ENCODE data around the gene CMTM8. TPM values are rescaled to one million over a fixed set of nuclear protein-coding genes. Genes with fewer than 3 reads are reported as not detected.
A peak's percentile ranks its signal among the peaks of the same experiment; 100 is the strongest.

CMTM8 gene
- total and polyA plus RNA-seq, 9 donors: 0.53 to 3.9 (median 2.4) TPM

DNA sequence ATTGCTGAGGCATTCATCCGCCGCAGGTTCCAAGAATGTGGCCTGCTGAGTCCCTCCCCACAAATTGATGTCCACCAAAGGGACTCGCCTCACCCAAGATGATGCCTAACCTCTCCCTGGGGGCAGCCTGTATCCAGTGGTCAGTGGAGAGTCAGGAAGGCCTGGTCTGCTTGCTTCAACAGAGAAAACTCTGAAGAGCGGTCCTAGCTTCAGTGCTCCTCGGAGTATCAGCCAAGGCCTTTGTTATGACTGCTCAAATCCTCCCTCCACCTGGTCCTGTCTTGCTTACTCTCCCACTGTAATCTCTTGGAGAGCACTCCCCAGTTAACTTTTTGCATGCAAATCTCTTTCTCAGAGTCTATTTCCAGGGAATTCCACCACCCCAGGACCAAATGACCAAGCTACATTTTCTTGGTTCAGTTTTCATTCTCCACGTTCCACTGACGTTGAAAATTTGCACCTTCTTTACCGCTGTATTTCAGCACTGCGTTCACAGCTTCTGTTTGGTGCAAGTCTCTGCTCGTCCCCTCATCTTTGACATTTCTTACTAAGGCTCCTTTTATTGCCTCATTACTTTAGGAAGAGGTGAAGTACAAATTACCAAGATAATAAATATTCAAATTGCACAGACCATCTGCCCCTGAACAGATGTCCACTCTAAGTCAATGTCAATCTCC, 175.5 kb downstream of the CMTM8 start:
- Histone ChIP-seq H3K27ac (ENCODE audit: low read length) (peak overlapping the region; percentile 65), H3K36me3 (ENCODE audit: control insufficient read depth, insufficient read depth, low read length) (no peaks in the 10 kb centered on the region), H3K9me3 (replicated peaks; ENCODE audit: control insufficient read depth, low read depth, low read length) (no peaks in the 10 kb centered on the region), H3K4me3 (ENCODE audit: low read length) (no peak overlapping the region), H3K4me1 (ENCODE audit: control insufficient read depth, insufficient read depth, low read length) (peaks cover 24% of the 10 kb centered on the region), H3K27me3 (ENCODE audit: control insufficient read depth, insufficient read depth, low read length) (no peaks in the 10 kb centered on the region)
- WGBS (ENCODE audit: insufficient coverage): 91% methylated on average over 4 of the region's 10 CpGs
- DNase-seq: no peak

DNA sequence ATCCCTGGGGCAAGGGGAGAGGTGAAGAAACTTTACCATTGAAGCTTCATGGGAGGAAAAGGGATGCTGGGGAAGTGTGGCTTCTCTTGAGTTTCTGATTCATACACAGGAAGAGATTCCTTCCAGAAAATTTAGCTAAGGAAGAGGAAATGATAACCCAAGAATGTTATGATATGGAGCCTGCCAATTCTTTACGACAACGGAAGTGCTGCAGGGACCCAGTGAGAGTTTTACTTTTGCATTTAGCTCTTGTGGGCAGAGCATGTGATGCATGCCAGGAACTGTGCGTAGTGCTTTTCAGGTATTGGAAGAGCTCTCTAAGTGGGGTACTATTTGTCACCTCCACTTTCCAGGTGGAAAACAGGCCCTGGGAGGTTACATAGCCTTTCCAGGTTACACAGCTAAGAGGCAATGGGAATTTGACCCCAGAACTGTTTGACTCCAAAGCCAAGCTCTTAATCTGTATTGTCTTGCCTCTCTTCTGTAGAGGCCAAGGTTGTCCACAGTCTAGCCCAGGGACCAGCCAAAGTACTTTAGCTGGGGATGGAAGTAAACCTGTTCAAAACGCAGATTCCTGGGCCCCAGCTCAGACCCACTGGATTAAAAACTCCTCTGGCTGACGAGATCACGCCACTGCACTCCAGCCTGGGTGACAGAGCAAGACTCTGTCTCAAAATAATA, 176.2 kb downstream of the CMTM8 start:
- H3K9me3 ChIP-seq (replicated peaks; ENCODE audit: control insufficient read depth, low read depth, low read length): no peaks in the 10 kb centered on the region
- peak overlapping the region; percentile 81 for H3K27ac ChIP-seq (ENCODE audit: low read length)
- no peaks in the 10 kb centered on the region for H3K27me3 ChIP-seq (ENCODE audit: control insufficient read depth, insufficient read depth, low read length)
- peak; percentile 65 for DNase-seq
- 70% methylated on average over 3 of the region's 6 CpGs for WGBS (ENCODE audit: insufficient coverage)
- H3K36me3 ChIP-seq (ENCODE audit: control insufficient read depth, insufficient read depth, low read length): no peaks in the 10 kb centered on the region
- H3K4me1 ChIP-seq (ENCODE audit: control insufficient read depth, insufficient read depth, low read length): peaks cover 24% of the 10 kb centered on the region
- H3K4me3 ChIP-seq (ENCODE audit: low read length): no peak overlapping the region

DNA sequence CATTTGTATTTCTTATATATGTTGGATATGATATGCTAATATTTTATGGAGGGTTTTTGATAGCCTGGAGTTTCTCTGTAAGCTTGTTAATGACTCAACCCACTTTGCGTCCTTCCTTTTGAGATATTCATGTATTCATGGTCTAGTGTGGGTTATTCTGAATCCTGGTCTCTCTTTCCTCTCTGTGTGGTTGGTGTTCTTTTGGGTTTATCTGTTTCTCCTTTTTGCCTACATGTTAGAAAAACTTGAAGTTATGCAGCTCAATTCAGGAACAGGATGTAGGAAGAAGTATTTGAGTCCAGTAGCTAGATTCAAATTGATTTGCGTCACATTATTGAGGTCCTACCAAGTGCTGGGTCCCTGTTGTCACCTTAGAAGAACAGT, 181.3 kb downstream of the CMTM8 start:
- H3K36me3 ChIP-seq (ENCODE audit: control insufficient read depth, insufficient read depth, low read length): no peaks in the 10 kb centered on the region
- H3K4me1 ChIP-seq (ENCODE audit: control insufficient read depth, insufficient read depth, low read length): peaks cover 43% of the 10 kb centered on the region
- peak overlapping the region; percentile 72 for H3K27ac ChIP-seq (ENCODE audit: low read length)
- no peaks in the 10 kb centered on the region for H3K27me3 ChIP-seq (ENCODE audit: control insufficient read depth, insufficient read depth, low read length)
- WGBS (ENCODE audit: insufficient coverage): 92% methylated on average over 1 of the region's 2 CpGs
- no peak overlapping the region for H3K4me3 ChIP-seq (ENCODE audit: low read length)
- H3K9me3 ChIP-seq (replicated peaks; ENCODE audit: control insufficient read depth, low read depth, low read length): no peaks in the 10 kb centered on the region
- DNase-seq: no peak

Other genes starting within 250 kb of the CMTM8 start
- gene GPD1L, start 132.1 kb upstream of the CMTM8 start, total RNA-seq: 41.3 TPM
- 10 to 100 TPM; 28.1 to 43.9 (median 33.3) TPM for gene GPD1L, start 132.1 kb upstream of the CMTM8 start, polyA plus RNA-seq (ENCODE audit: insufficient read depth in 1 of 8, insufficient read length in 8 of 8, low replicate concordance in 1 of 8)
- gene CMTM7, start 153.2 kb downstream of the CMTM8 start, total RNA-seq: 3.9 TPM
- 10 to 100 TPM; 16.3 to 23.2 (median 18.9) TPM for gene CMTM7, start 153.2 kb downstream of the CMTM8 start, polyA plus RNA-seq (ENCODE audit: insufficient read depth in 1 of 8, insufficient read length in 8 of 8, low replicate concordance in 1 of 8)

Measured in muscle of leg (tissue), 11 donors.